B cell (primary cell): ENCODE results near the gene VTI1A. TPM values are rescaled to one million over a fixed set of nuclear protein-coding genes. Genes with fewer than 3 reads are reported as not detected.
A peak's percentile ranks its signal among the peaks of the same experiment; 100 is the strongest.

Experiments
- ATAC-seq: fragments of 200-7000 bp; cut with Tn5 transposase; one replicate; pipeline ENCODE4 v1.10.0; 2021; ENCODE audit warnings: low read depth, mild to moderate bottlenecking, moderate number of reproducible peaks, moderate library complexity
- CTCF ChIA-PET: fragments of 350-600 bp; sonication (Branson Sonifier 250); formaldehyde crosslinking; loops from one replicate; lab custom pipeline; 2021; ENCODE audit warnings: antibody characterized with exemption, inconsistent platforms; lab: Charles Lee
- POLR2A ChIA-PET: fragments of 350-600 bp; sonication (Branson Sonifier 250); formaldehyde crosslinking; loops from one replicate; lab custom pipeline; 2021; ENCODE audit warnings: antibody characterized with exemption; lab: Charles Lee
- DNase-seq: peaks from one replicate; pipeline ENCODE4 v3.0.0; 2013
- H2AFZ ChIP-seq: 2 replicates; pipeline ENCODE4 v1.6.1; 2012; ENCODE audit warnings: mild to moderate bottlenecking, low read depth, low read length; ENCODE audit not compliant: insufficient read depth, poor library complexity, severe bottlenecking
- H3K27ac ChIP-seq, 2 donors: 1 replicate in 1 of 2; 2 replicates in 1 of 2; pipeline ENCODE4 v1.5.1; 2012 to 2013; ENCODE audit warnings: low read length in 2 of 2, mild to moderate bottlenecking in 2 of 2, moderate library complexity in 1 of 2
- H3K27me3 ChIP-seq, 4 experiments: fragments of 200-600 bp in 1 of 4; sonication (generic) in 1 of 4; replicated peaks in 1 of 4; 1 replicate in 2 of 4; 2 replicates in 2 of 4; pipeline versions ENCODE4 v1.6.1 to v1.7.0; 2013 to 2016; ENCODE audit warnings: low read length in 3 of 4, mild to moderate bottlenecking in 2 of 4, mixed read lengths in 1 of 4, moderate library complexity in 1 of 4; ENCODE audit not compliant: insufficient read depth in 4 of 4, control insufficient read depth in 3 of 4; ENCODE audit errors: control extremely low read depth in 1 of 4
- H3K36me3 ChIP-seq, 2 experiments: replicated peaks in 1 of 2; 1 replicate in 1 of 2; 2 replicates in 1 of 2; pipeline versions ENCODE4 v1.6.1 to v1.7.1; 2013; ENCODE audit warnings: low read length in 1 of 2; ENCODE audit not compliant: insufficient read depth in 2 of 2, control insufficient read depth in 1 of 2; ENCODE audit errors: control extremely low read depth in 1 of 2, extremely low read depth in 1 of 2
- H3K4me1 ChIP-seq, 2 donors: fragments of 200-600 bp in 1 of 2; sonication (generic) in 1 of 2; 1 replicate in 1 of 2; 2 replicates in 1 of 2; pipeline versions ENCODE4 v1.5.1 to v1.6.1; 2013 to 2017; ENCODE audit warnings: low read length in 2 of 2; ENCODE audit not compliant: control insufficient read depth in 2 of 2, insufficient read depth in 2 of 2
- H3K4me2 ChIP-seq: replicated peaks from 2 replicates; pipeline ENCODE3; 2012; ENCODE audit warnings: mild to moderate bottlenecking, low read depth, low read length; ENCODE audit not compliant: poor library complexity, severe bottlenecking
- H3K4me3 ChIP-seq, 5 experiments: fragments of 200-600 bp in 1 of 5; sonication (generic) in 1 of 5; 1 replicate in 3 of 5; 2 replicates in 2 of 5; pipeline versions ENCODE4 v1.5.1 to v1.7.0; 2011 to 2016; ENCODE audit warnings: low read length in 4 of 5, mild to moderate bottlenecking in 4 of 5, low read depth in 2 of 5, control low read depth in 1 of 5, moderate library complexity in 1 of 5; ENCODE audit not compliant: insufficient read depth in 1 of 5; ENCODE audit errors: control extremely low read depth in 1 of 5, extremely low read depth in 1 of 5
- H3K79me2 ChIP-seq: fragments of 200-600 bp; sonication (generic); one replicate; pipeline ENCODE4 v1.6.0; 2016; ENCODE audit warnings: low read length; ENCODE audit not compliant: control insufficient read depth, insufficient read depth
- H3K9ac ChIP-seq: fragments of 200-600 bp; sonication (generic); 2 replicates; pipeline ENCODE4 v1.6.1; 2017; ENCODE audit warnings: mild to moderate bottlenecking, low read length, moderate library complexity
- H3K9me3 ChIP-seq, 3 donors: one replicate each; pipeline versions ENCODE4 v1.6.1 to v1.7.1; 2013; ENCODE audit warnings: low read length in 2 of 3; ENCODE audit not compliant: control insufficient read depth in 2 of 3, insufficient read depth in 1 of 3; ENCODE audit errors: control extremely low read depth in 1 of 3
- H4K20me1 ChIP-seq: 2 replicates; pipeline ENCODE4 v1.6.0; 2012; ENCODE audit warnings: mild to moderate bottlenecking, low read length; ENCODE audit not compliant: insufficient read depth, control insufficient read depth, poor library complexity, severe bottlenecking
- H3K27ac Mint-ChIP-seq: one replicate; pipeline ENCODE4 v1.8.0; 2021; ENCODE audit warnings: mixed read lengths
- H3K27me3 Mint-ChIP-seq: one replicate; pipeline ENCODE4 v1.8.0; 2021; ENCODE audit warnings: mixed read lengths
- H3K4me1 Mint-ChIP-seq: one replicate; pipeline ENCODE4 v1.8.0; 2021; ENCODE audit warnings: mixed read lengths
- H3K4me3 Mint-ChIP-seq: one replicate; pipeline ENCODE4 v1.8.0; 2021; ENCODE audit warnings: mixed read lengths
- H3K9me3 Mint-ChIP-seq: one replicate; pipeline ENCODE4 v1.8.0; 2022; ENCODE audit warnings: mixed read lengths; ENCODE audit not compliant: insufficient read depth
- CTCF ChIP-seq: fragments of 200-600 bp; IDR thresholded peaks from one replicate; pipeline ENCODE4 v1.8.0; 2022; ENCODE audit warnings: antibody characterized with exemption, mild to moderate bottlenecking
- EZH2 ChIP-seq: IDR thresholded peaks from 2 replicates; pipeline ENCODE4 v1.6.1; 2012; ENCODE audit warnings: borderline replicate concordance, low read depth, mild to moderate bottlenecking, moderate library complexity, low read length; ENCODE audit not compliant: insufficient read depth, poor library complexity, severe bottlenecking
- WGBS: methylation state at CpG from one replicate; pipeline ENCODE4 v1.1.5; 2013; ENCODE audit warnings: missing lambda C conversion rate; ENCODE audit not compliant: insufficient coverage; 5-methylcytosine and 5-hydroxymethylcytosine counted together
- intact Hi-C: fragments of 100-400 bp; cut with micrococcal nuclease; formaldehyde crosslinking; loops from one replicate; pipeline ENCODE4 v1.10.0; 2022
- polyA plus RNA-seq: library from polyadenylated mRNA; depleted of rRNA; stranded (reverse); fragments of >200 nt; gene quantifications from 2 replicates; pipeline ENCODE4 v1.2.3, GENCODE V29; 2012
- total RNA-seq, 2 donors: library from RNA; stranded (reverse); fragments of 120-200 nt in 1 of 2; gene quantifications; 1 replicate in 1 of 2; 2 replicates in 1 of 2; pipeline versions ENCODE4 v1.2.3 to v1.2.4, GENCODE V29; 2013 to 2022

The VTI1A gene
- total and polyA plus RNA-seq, 2 donors (not counting 1 experiment from before 2014, with no cell fraction given): 20.0 to 84.1 TPM

DNA sequence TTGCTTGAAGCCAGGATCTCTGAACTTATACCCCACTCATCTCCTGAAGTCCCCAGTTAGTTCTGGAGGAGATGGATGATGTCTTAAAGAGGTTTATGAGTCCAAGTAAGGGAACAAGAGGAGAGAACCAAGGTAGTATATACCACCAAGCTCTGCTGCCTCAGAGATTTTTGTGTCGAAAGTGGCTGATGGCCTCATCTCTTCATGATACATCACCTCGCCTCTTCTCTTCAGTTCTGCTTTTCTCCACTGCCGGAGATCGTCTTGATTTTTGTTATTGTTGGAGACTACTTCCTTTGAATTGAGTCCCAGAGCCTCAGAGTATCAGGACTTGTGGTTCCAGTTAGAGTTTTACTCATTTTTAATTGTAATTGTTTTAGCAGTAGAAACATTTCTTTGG is 1.9 kb downstream of the VTI1A start:
- intact Hi-C loops: no loop called here
- Mint-ChIP-seq H3K4me3 (peak overlapping the region; percentile 91), H3K9me3 (no peaks in the 10 kb centered on the region), H3K27me3 (no peaks in the 10 kb centered on the region), H3K4me1 (peaks cover 47% of the 10 kb centered on the region), H3K27ac (peak overlapping the region; percentile 43)
- Histone ChIP-seq H3K4me1 (peaks cover 20 to 23% of the 10 kb centered on the region in 2 donors), H3K27me3 (no peaks in the 10 kb centered on the region), H3K79me2 (peaks cover 76% of the 10 kb centered on the region), H3K4me2 (peak overlapping the region; percentile 91), H3K9me3 (no peaks in the 10 kb centered on the region), H3K4me3 (no peak overlapping the region), H3K27ac (no peak overlapping the region), H4K20me1 (peaks cover 7% of the 10 kb centered on the region), H2AFZ (no peak overlapping the region), H3K36me3 (peaks cover 0 to 2% of the 10 kb centered on the region in 2 experiments), H3K9ac (no peak overlapping the region)
- TF ChIP-seq EZH2 (no peak), CTCF (no peak)
- WGBS: 91% methylated on average over 4 of the region's 4 CpGs
- ChIA-PET POLR2A (no interaction called here), CTCF (interaction anchor here (1.2 kb wide), 1 partner anchor 8 kb away, joined by 3 read pairs; no protein-coding TSS in a partner anchor)
- ATAC-seq (no peak), DNase-seq (no peak)

DNA sequence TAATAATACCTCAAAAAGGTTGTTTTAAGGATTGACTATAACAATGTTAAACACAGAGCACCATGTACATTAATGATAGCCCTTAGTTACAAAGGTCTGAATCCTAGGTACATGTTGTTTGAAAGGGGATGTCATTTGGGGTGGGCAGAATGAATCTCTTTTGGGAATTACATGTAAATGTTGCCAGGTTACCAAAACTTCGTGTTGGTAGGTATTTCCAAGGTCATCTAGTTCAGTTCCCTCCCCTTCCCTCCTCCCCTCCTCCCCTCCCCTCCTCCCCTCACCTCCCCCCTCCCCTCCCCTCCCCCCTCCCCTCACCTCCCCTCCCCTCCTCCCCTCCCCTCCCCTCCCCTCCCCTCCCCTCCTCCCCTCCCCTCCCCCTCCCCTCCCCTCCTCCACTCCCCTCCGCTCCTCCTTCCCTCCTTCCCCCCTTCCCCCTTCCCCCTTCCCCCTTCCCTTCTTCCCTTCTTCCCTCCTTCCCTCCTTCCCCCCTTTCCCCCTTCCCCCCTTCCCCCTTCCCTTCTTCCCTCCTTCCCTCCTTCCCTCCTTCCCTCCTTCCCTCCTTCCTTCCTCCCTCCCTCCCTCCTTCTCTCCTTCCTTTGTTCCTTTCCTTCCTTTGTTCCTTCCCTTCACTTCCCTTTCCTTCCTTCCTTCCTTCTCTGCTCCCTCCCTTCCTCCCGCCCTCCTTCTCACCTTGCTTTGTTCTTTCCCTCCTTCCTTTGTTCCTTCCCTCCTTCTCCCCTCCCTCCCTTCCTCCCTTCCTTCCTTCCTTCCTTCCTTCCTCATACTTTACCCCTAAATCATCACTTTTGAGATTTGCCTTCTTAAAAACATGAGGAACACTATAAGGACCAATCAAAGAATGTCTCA is 8.1 kb downstream of the VTI1A start:
- POLR2A ChIA-PET: no interaction called here
- WGBS: 90% methylated on average over 1 of the region's 3 CpGs

More for the DNA sequence above, 8.1 kb downstream of the VTI1A start:
- Histone ChIP-seq H3K27me3 (no peaks in the 10 kb centered on the region), H3K4me1 (no peaks in the 10 kb centered on the region), H3K36me3 (peaks cover 0 to 4% of the 10 kb centered on the region in 2 experiments), H4K20me1 (peaks cover 13% of the 10 kb centered on the region), H3K4me3 (no peak overlapping the region), H3K4me2 (no peak overlapping the region), H2AFZ (no peak overlapping the region), H3K9ac (no peak overlapping the region), H3K27ac (no peak overlapping the region), H3K9me3 (no peaks in the 10 kb centered on the region), H3K79me2 (peaks cover 69% of the 10 kb centered on the region)
- CTCF ChIA-PET: interaction anchor here (0.6 kb wide), 1 partner anchor 26 kb away, joined by 3 read pairs; no protein-coding TSS in a partner anchor
- ATAC-seq (no peak), DNase-seq (no peak)
- peaks cover 13% of the 10 kb centered on the region for H3K4me1 Mint-ChIP-seq
- H3K27me3 Mint-ChIP-seq: no peaks in the 10 kb centered on the region
- H3K4me3 Mint-ChIP-seq: no peak overlapping the region
- H3K27ac Mint-ChIP-seq: no peak overlapping the region
- no peaks in the 10 kb centered on the region for H3K9me3 Mint-ChIP-seq
- intact Hi-C loops: no loop called here
- TF ChIP-seq CTCF: no peak
- TF ChIP-seq EZH2: no peak
